ENCODE measurements around the gene VPS33B.
"Not testable (repeated sequence)": the region's sequence is repeated elsewhere in the genome, so short reads cannot be mapped to it uniquely, and the experiment has no call there.

Gene VPS33B

GRCh38 chr15:91027677-91028076 is 5.3 kb upstream of the VPS33B start:
- DNase-seq, result no peak
- Histone ChIP-seq H3K4me3 (ENCODE audit: low read depth, low read length) (no peak overlapping the region), H3K27me3 (ENCODE audit: insufficient read depth, low read depth, severe bottlenecking) (no peaks in the 10 kb centered on the region), H3K27ac (no peak overlapping the region), H3K9me3 (ENCODE audit: severe bottlenecking) (no peaks in the 10 kb centered on the region), H3K36me3 (no peaks in the 10 kb centered on the region)
- no peak for TF ChIP-seq CTCF (IDR thresholded peaks at IDR 0.05; ENCODE audit: low read depth, low read length)

- H3K27ac ChIP-seq, result no peak overlapping the region
- H3K9me3 ChIP-seq (ENCODE audit: severe bottlenecking), result no peaks in the 10 kb centered on the region
- no peaks in the 10 kb centered on the region for H3K27me3 ChIP-seq (ENCODE audit: insufficient read depth, low read depth, severe bottlenecking)
- TF ChIP-seq CTCF (IDR thresholded peaks at IDR 0.05; ENCODE audit: low read depth, low read length), result no peak
- H3K36me3 ChIP-seq, result 0 out of 2 replicates have a peak, but pooled peaks cover 3% of the 10 kb centered on the region
- no peak for DNase-seq
- H3K4me3 ChIP-seq (ENCODE audit: low read depth, low read length), result no peak overlapping the region
Measured at GRCh38 chr15:91023720-91024119, 1.3 kb upstream of the VPS33B start.

GRCh38 chr15:91022832-91023129 is 387 bp upstream of the VPS33B start:
- Histone ChIP-seq H3K27ac (peak overlapping the region; percentile 64), H3K9me3 (ENCODE audit: severe bottlenecking) (no peaks in the 10 kb centered on the region), H3K27me3 (ENCODE audit: insufficient read depth, low read depth, severe bottlenecking) (no peaks in the 10 kb centered on the region), H3K4me3 (ENCODE audit: low read depth, low read length) (peak overlapping the region; percentile 93), H3K36me3 (0 out of 2 replicates have a peak, but pooled peaks cover 3% of the 10 kb centered on the region)
- TF ChIP-seq CTCF (IDR thresholded peaks at IDR 0.05; ENCODE audit: low read depth, low read length), result no peak
- DNase-seq, result no peak

- H3K9me3 ChIP-seq (ENCODE audit: severe bottlenecking), result no peaks in the 10 kb centered on the region
- H3K36me3 ChIP-seq, result peaks cover 6% of the 10 kb centered on the region
- TF ChIP-seq CTCF (IDR thresholded peaks at IDR 0.05; ENCODE audit: low read depth, low read length), result no peak
- peak overlapping the region; percentile 64 for H3K27ac ChIP-seq
- H3K4me3 ChIP-seq (ENCODE audit: low read depth, low read length), result peak overlapping the region; percentile 93
- DNase-seq, result no peak
- no peaks in the 10 kb centered on the region for H3K27me3 ChIP-seq (ENCODE audit: insufficient read depth, low read depth, severe bottlenecking)
Measured at GRCh38 chr15:91021516-91022074, 799 bp downstream of the VPS33B start.

- no peak overlapping the region for H3K27ac ChIP-seq
- H3K9me3 ChIP-seq (ENCODE audit: severe bottlenecking), result no peaks in the 10 kb centered on the region
- no peaks in the 10 kb centered on the region for H3K27me3 ChIP-seq (ENCODE audit: insufficient read depth, low read depth, severe bottlenecking)
- TF ChIP-seq CTCF (IDR thresholded peaks at IDR 0.05; ENCODE audit: low read depth, low read length), result no peak
- H3K4me3 ChIP-seq (ENCODE audit: low read depth, low read length), result no peak overlapping the region
- no peak for DNase-seq
- H3K36me3 ChIP-seq, result peaks cover 18% of the 10 kb centered on the region
Measured at GRCh38 chr15:91018158-91018557, 4.2 kb downstream of the VPS33B start.

GRCh38 chr15:91017716-91018115 is 4.7 kb downstream of the VPS33B start:
- no peak for TF ChIP-seq CTCF (IDR thresholded peaks at IDR 0.05; ENCODE audit: low read depth, low read length)
- no peak for DNase-seq
- no peak overlapping the region for H3K4me3 ChIP-seq (ENCODE audit: low read depth, low read length)
- H3K9me3 ChIP-seq (ENCODE audit: severe bottlenecking), result no peaks in the 10 kb centered on the region
- H3K36me3 ChIP-seq, result peaks cover 21% of the 10 kb centered on the region
- no peak overlapping the region for H3K27ac ChIP-seq
- no peaks in the 10 kb centered on the region for H3K27me3 ChIP-seq (ENCODE audit: insufficient read depth, low read depth, severe bottlenecking)

- H3K27ac ChIP-seq; H3K4me3 ChIP-seq (ENCODE audit: low read depth, low read length); H3K9me3 ChIP-seq (ENCODE audit: severe bottlenecking); H3K27me3 ChIP-seq (ENCODE audit: insufficient read depth, low read depth, severe bottlenecking): not testable (repeated sequence)
- peaks cover 31% of the 10 kb centered on the region for H3K36me3 ChIP-seq
- DNase-seq, result peak; percentile 69
Measured at GRCh38 chr15:91013701-91014100, 8.7 kb downstream of the VPS33B start.
